ENCODE results near the gene ZNF148.

- no peak for TF ChIP-seq CTCF (IDR thresholded peaks at IDR 0.05)
- TF ChIP-seq REST (IDR thresholded peaks at IDR 0.05; ENCODE audit: insufficient read depth in 1 of 2, low read depth in 2 of 2, low read length in 1 of 2), result no peak
- TF ChIP-seq POLR2AphosphoS5 (IDR thresholded peaks at IDR 0.05; ENCODE audit: low read depth, low read length), result no peak
- no peak for TF ChIP-seq TCF7L2 (IDR thresholded peaks at IDR 0.05; ENCODE audit: low read depth, low read length)
Observed at GRCh38 chr3:125234831-125235230, 140.3 kb downstream of the ZNF148 start.
